8988T (cell line): Measurements from ENCODE around the gene MAN1C1.

Experiments used
- DNase-seq: peaks from one replicate; pipeline ENCODE4 v3.0.0; 2011

MAN1C1 gene

DNA sequence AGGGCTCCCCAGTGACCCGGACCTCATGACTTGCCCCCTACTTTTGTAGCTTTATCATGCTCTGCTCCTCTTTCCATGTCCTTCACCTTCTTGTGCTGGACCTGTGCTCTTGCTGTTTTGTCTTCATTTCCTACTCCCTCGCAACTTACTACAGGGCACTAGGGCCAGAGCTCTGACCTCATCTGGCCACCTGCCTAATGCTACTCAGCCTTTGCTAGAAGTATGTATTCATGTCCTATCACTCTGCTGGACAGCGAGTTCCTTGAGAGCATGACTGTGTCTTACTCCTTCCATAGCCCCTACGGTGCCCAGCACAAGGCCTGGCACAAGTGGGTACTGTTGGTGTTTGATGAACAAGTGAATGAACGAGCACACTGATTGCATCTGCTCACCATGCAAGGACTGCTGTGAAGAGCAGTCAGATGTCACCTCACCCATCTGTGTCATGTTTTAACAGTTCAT is 205.1 kb downstream of the MAN1C1 start:
- no peak for DNase-seq

DNA sequence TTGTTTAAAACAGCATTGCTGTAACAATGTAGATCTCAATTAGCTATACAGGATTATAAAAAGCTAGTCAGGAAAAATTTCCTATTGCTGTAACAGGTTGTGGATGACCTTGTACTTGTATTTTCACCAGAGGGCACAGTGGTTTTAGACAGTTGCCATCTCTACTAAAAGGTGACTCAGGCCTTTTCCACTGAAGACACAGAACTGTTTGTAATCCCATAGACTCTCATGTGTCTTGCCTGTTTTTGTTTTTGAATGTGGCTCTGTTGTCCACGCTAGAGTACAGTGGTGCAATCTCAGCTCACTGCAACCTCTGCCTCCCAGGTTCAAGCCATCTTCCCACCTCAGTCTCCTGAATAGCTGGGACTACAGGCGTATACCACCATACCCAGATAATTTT is 209.0 kb downstream of the MAN1C1 start:
- no peak for DNase-seq

DNA sequence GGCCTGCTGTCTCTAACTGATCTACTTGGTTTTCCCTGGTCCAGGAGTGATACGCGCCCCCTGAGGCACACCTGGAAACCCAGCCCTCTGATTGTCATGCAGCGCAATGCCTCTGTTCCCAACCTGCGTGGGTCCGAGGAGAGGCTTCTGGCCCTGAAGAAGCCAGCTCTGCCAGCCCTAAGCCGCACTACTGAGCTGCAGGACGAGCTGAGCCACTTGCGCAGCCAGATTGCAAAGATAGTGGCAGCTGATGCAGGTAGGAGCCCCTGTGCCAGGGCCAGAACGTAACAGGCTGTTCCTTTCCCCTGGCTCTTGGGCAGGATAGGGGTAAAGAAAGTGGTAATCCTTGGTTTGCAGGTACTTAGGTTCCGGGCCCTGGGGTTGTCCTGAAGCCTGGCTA is 210.0 kb downstream of the MAN1C1 start:
- DNase-seq: no peak

DNA sequence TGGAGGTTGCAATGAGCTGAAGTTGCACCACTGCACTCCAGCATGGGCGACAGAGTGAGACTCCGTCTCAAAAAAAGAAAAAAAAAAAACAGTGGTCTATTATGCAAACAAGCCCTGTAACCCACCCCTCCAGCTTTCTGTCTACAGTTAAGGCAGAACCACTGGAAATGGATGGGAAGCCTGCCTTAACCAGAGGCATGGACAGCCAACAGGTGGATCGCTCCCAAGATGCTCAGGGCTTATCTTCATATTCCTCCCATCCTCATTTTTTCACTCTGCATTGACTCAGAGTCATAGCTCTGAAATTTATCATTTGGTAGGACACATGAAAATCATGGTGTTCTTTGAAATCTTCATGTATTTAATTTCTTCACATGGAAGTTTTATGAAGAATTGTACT is 211.9 kb downstream of the MAN1C1 start:
- no peak for DNase-seq

DNA sequence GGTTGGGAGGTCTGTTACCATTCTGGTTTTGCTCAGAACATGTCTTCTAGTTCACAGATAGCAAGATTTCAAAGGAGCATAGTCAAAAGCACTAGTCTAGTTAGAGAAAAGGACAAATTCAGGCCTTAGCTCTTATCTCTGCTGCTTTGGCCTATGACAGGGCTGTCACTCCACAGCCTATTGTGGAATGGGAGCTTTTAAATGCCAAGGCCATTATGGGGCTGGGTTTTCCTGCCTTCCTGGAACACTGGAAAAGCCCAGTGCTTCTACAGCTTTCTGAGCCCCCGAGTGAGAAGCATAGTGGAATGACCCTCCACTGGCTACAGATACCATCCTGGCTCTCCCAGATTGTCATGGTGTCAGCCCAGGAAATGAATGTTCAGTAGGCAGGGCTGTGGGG is 212.5 kb downstream of the MAN1C1 start:
- DNase-seq: no peak

DNA sequence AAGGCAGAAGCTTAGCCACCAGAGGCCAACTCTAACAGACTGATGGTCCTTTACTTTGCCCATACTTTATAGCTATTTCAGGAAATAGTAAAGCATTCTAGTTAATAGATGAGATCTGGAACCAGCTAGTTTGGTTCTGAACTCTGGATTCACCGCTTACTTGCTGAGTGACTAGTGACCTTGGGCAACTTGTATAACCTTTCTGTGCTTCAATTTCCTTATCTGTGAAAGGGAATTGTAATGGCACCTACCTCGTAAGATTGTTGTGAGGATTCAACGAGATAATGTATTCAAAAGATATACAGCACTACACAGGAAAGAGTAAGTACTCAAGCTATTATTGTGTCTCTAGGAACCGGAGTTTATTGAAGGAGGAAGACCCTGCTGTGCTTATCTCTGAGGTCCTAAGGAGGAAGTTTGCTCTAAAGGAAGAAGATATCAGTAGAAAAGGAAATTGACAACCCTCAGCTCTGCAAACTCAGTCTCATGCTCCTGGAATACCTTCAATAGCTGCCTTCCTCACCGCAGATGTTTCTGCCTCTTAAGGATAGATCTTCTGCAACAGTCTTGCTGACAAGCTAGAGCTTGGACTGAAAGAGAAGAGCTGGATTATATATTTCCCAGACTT is 215.1 kb downstream of the MAN1C1 start:
- DNase-seq: no peak

DNA sequence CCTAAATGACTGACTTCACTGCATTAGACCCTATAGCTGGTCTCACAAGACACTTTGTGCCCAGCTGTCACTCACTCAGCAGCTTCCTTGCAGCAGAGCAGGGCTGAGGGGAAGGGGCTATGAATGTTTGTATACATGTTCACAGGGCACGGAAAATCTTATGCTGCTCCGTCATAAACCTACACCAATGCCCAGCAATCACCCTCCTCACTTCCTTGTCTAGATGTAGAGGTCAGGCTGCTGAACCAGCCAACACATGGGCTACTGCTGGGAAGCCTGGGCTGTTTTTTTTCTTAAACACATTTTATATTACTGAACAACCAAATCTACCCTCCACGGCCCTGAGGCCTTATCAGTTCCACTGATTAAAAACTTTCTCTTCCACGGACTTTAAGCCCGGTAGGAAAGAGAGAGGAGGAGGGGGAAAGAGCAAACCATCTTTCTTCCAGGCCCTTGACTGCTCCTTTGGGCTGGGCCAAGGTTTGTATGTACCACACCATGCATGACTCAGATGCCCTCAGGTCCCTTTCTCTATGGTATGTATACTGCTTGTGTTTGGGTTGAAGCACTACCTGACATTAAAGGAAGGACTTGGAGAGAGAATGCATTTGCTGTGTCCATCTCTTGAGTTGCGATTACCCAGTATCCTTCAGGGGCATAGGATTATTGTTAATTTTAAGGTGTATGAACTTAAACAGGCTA is 215.9 kb downstream of the MAN1C1 start:
- DNase-seq: no peak

DNA sequence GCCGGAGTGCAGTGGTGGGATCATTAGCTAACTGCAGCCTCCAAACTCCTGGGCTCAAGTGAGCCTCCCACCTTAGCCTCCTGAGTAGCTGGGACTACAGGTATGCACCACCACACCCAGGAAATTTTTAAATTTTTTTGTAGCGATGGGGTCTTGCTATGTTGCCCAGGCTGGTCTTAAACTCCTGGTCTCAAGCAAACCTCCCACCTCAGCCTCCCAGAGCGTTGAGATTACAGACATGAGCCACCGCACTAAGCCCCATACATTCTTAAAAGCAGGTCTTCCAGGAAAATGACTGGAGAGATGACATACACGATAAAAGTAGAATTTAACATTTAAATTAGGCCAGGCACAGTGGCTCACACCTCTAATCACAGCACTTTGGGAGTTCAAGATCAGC is 216.6 kb downstream of the MAN1C1 start:
- DNase-seq: no peak
